K562 (cell line): ENCODE measurements around the gene PTCD3. TPM values are rescaled to one million over a fixed set of nuclear protein-coding genes. Genes with fewer than 3 reads are reported as not detected.
A peak's percentile ranks its signal among the peaks of the same experiment; 100 is the strongest.

Experiments
- ATAC-seq: fragments of 200-7000 bp; cut with Tn5 transposase; 3 replicates; pipeline ENCODE4 v1.9.1; 2020; ENCODE audit warnings: moderate library complexity
- BruUV-seq: library from RNA; stranded (reverse); fragments of 400-500 nt; replicated peaks from 2 replicates; lab custom pipeline; 2021; lab: Mats Ljungman, UMichigan
- CTCF ChIA-PET: fragments of 300-600 bp; formaldehyde crosslinking; extraction: SDS; loops from one replicate; lab custom pipeline; 2021; ENCODE audit warnings: low intra/inter-chr PET ratio; lab: Yijun Ruan, JAX
- POLR2A ChIA-PET: fragments of 300-600, 350-650 bp; sonication (Branson Sonifier 250); formaldehyde crosslinking; extraction: SDS; loops from one replicate; lab custom pipeline; 2021; ENCODE audit warnings: antibody characterized with exemption, inconsistent platforms; lab: Yijun Ruan, JAX
- DNase-seq, 4 experiments: peaks; one replicate each; pipeline versions ENCODE4 v3.0.0 to v3.0.0-alpha.2; 2011 to 2018; ENCODE audit warnings: low spot score in 3 of 4, mixed read lengths in 3 of 4; ENCODE audit errors: extremely low read depth in 1 of 4
- FAIRE-seq: peaks from 2 replicates; lab custom pipeline; 2011; peaks lifted over from hg19 to GRCh38; lab: Jason Lieb, UNC
- H2AFZ ChIP-seq: 2 replicates; pipeline ENCODE4 v1.6.0; 2011; ENCODE audit warnings: low read depth, low read length, control low read depth, inconsistent platforms
- H3K27ac ChIP-seq: fragments of 200-600 bp; 3 replicates; pipeline ENCODE4 v1.8.0; 2011; ENCODE audit warnings: low read depth, mild to moderate bottlenecking, control low read depth, inconsistent platforms, low read length, moderate library complexity, mixed read lengths; ENCODE audit errors: extremely low read depth
- H3K27me3 ChIP-seq, 2 experiments: fragments of 300-600 bp in 1 of 2; 2 replicates in 1 of 2; 3 replicates in 1 of 2; pipeline versions ENCODE4 v1.6.0 to v1.8.0; 2011; ENCODE audit warnings: inconsistent platforms in 2 of 2, low read length in 2 of 2, mild to moderate bottlenecking in 1 of 2, mixed read lengths in 1 of 2, moderate library complexity in 1 of 2; ENCODE audit not compliant: control insufficient read depth in 2 of 2, insufficient read depth in 2 of 2
- H3K36me3 ChIP-seq: fragments of 300-600 bp; 3 replicates; pipeline ENCODE4 v1.8.0; 2011; ENCODE audit warnings: mild to moderate bottlenecking, low read length, inconsistent platforms; ENCODE audit not compliant: control insufficient read depth, insufficient read depth
- H3K4me1 ChIP-seq, 2 experiments: fragments of 200-600 bp in 1 of 2; replicated peaks in 1 of 2; 2 replicates in 1 of 2; 3 replicates in 1 of 2; pipeline versions ENCODE4 v1.5.1 to v1.8.0; 2011; ENCODE audit warnings: inconsistent platforms in 2 of 2, low read length in 2 of 2, mild to moderate bottlenecking in 1 of 2, mixed read lengths in 1 of 2, moderate library complexity in 1 of 2; ENCODE audit not compliant: control insufficient read depth in 2 of 2, insufficient read depth in 2 of 2
- H3K4me2 ChIP-seq: 2 replicates; pipeline ENCODE4 v1.6.1; 2011; ENCODE audit warnings: low read length, control low read depth, inconsistent platforms, mixed read lengths; ENCODE audit not compliant: insufficient read depth
- H3K4me3 ChIP-seq: fragments of 200-600 bp; sonication (generic), shearing (Covaris generic); 2 replicates; pipeline ENCODE4 v1.5.1; 2016; ENCODE audit warnings: control low read depth, inconsistent platforms
- H3K79me2 ChIP-seq: fragments of 200-600 bp; 3 replicates; pipeline ENCODE4 v1.8.0; 2011; ENCODE audit warnings: low read length, inconsistent platforms; ENCODE audit not compliant: control insufficient read depth, insufficient read depth
- H3K9ac ChIP-seq, 2 experiments: 2 replicates each; pipeline versions ENCODE4 v1.6.0 to v1.6.1; 2011; ENCODE audit warnings: low read depth in 2 of 2, low read length in 2 of 2, control low read depth in 1 of 2, inconsistent platforms in 1 of 2, mild to moderate bottlenecking in 1 of 2, mixed read lengths in 1 of 2; ENCODE audit not compliant: insufficient read depth in 1 of 2
- H3K9me1 ChIP-seq: one replicate; pipeline ENCODE4 v1.6.0; 2011; ENCODE audit warnings: inconsistent platforms, mild to moderate bottlenecking, low read length, moderate library complexity; ENCODE audit not compliant: control insufficient read depth, insufficient read depth
- H3K9me3 ChIP-seq: replicated peaks from 2 replicates; pipeline ENCODE4 v1.5.1; 2011; ENCODE audit warnings: low read depth, low read length, inconsistent platforms; ENCODE audit not compliant: control insufficient read depth, insufficient read depth
- H4K20me1 ChIP-seq: replicated peaks from 2 replicates; pipeline ENCODE4 v1.6.1; 2011; ENCODE audit warnings: low read length, inconsistent platforms, mixed read lengths; ENCODE audit not compliant: control insufficient read depth, insufficient read depth
- FOS ChIP-seq: IDR thresholded peaks from 3 replicates; pipeline ENCODE4 v1.6.1; 2011; ENCODE audit not compliant: insufficient read length; ENCODE audit errors: extremely low read depth
- PBX2 ChIP-seq, 2 experiments: IDR thresholded peaks in 1 of 2; conservative IDR thresholded peaks in 1 of 2; 2 replicates each; pipeline ENCODE4 v1.6.1; 2016; ENCODE audit warnings: low read depth in 2 of 2, mild to moderate bottlenecking in 1 of 2, missing compliant biosample characterization in 1 of 2, missing genetic modification characterization in 1 of 2, moderate library complexity in 1 of 2
- RAD21 ChIP-seq, 2 experiments: fragments of 250-450 bp in 1 of 2; fragments of 450-650 bp in 1 of 2; sonication (Bioruptor Pico) in 1 of 2; formaldehyde crosslinking in 1 of 2; IDR thresholded peaks in 1 of 2; conservative IDR thresholded peaks in 1 of 2; 2 replicates each; pipeline versions ENCODE4 v1.4.0 to v1.8.0; 2020 to 2022; ENCODE audit warnings: mild to moderate bottlenecking in 2 of 2, moderate library complexity in 1 of 2
- REST ChIP-seq, 2 experiments: fragments of 450-650 bp; formaldehyde crosslinking in 1 of 2; IDR thresholded peaks; 2 replicates each; pipeline versions ENCODE4 v1.4.0 to v1.6.1; 2014 to 2020; ENCODE audit warnings: mild to moderate bottlenecking in 2 of 2, borderline replicate concordance in 1 of 2, low read depth in 1 of 2
- TEAD2 ChIP-seq: fragments of 450-650 bp; IDR thresholded peaks from 2 replicates; pipeline ENCODE4 v1.6.1; 2016; ENCODE audit warnings: missing genetic modification characterization, control low read depth, missing compliant biosample characterization
- ZNF184 ChIP-seq: sonication (generic); formaldehyde crosslinking; IDR thresholded peaks from 2 replicates; pipeline ENCODE4 v1.5.0; 2020; ENCODE audit warnings: missing genetic modification reagents
- ZNF584 ChIP-seq: fragments of 200-800 bp; sonication (Bioruptor generic); IDR thresholded peaks from 2 replicates; pipeline ENCODE4 v1.6.1; 2016; ENCODE audit warnings: low read depth, mild to moderate bottlenecking, missing genetic modification characterization, missing compliant biosample characterization
- ZSCAN32 ChIP-seq: fragments of 450-650 bp; formaldehyde crosslinking; IDR thresholded peaks from 2 replicates; pipeline ENCODE4 v1.4.0; 2020; ENCODE audit warnings: mild to moderate bottlenecking, moderate library complexity
- WGBS: fragments of 100-300 bp; shearing (Covaris generic); methylation state at CpG from one replicate; pipeline ENCODE4 v1.1.6; 2016; ENCODE audit warnings: low coverage, mixed read lengths; ENCODE audit not compliant: insufficient coverage; ENCODE audit errors: missing lambda C conversion rate; 5-methylcytosine and 5-hydroxymethylcytosine counted together
- in situ Hi-C: fragments of 300-500 bp; cut with MboI; formaldehyde crosslinking; loops from 4 replicates; pipeline ENCODE4 v1.15.0; 2018; ENCODE audit warnings: inconsistent platforms, mixed read lengths
- intact Hi-C: fragments of 100-400 bp; cut with micrococcal nuclease; formaldehyde crosslinking; loops from 2 replicates; pipeline ENCODE4 v1.14.2; 2022
- polyA plus RNA-seq, 8 experiments: library from polyadenylated mRNA; depleted of rRNA in 4 of 8; stranded (reverse) in 5 of 8; unstranded in 3 of 8; fragments of >200 nt; fragmentation: Nextera tagmentation in 2 of 8; fragmentation: Illumina TruSeq in 1 of 8; extraction: Ambion mirVana in 2 of 8; extraction: Trizol in 1 of 8; gene quantifications; 2 replicates each; pipeline versions ENCODE4 v1.2.1 to v1.2.3, GENCODE V29; 2011 to 2014; ENCODE audit warnings: inconsistent platforms in 1 of 8, missing spikeins in 1 of 8
- total RNA-seq, 7 experiments: library from RNA; depleted of rRNA in 6 of 7; stranded (reverse); fragments of >200 nt in 6 of 7; fragmentation: Illumina TruSeq in 2 of 7; extraction: Trizol in 2 of 7; gene quantifications; 2 replicates each; pipeline versions ENCODE4 v1.2.1 to v1.2.3, GENCODE V29; 2011 to 2021; ENCODE audit warnings: low replicate concordance in 1 of 7

The PTCD3 gene
- total and polyA plus RNA-seq, 9 of the 15 experiments (the other 6 are each of a cell fraction or from before 2014, with no cell fraction given) = 65.2 to 241 (median 172) TPM

- ATAC-seq = peak; percentile 82
- H3K36me3 ChIP-seq = peaks cover 96% of the 10 kb centered on the region
- TF ChIP-seq ZNF584 (CRISPR knock-in tag) (no peak), RAD21 (CRISPR knock-in tag; conservative IDR thresholded peaks at IDR 0.05 in 1 of 2, IDR thresholded peaks at IDR 0.05 in 1 of 2) (peak; percentile 78 to 88), PBX2 (CRISPR knock-in tag; IDR thresholded peaks at IDR 0.05; ENCODE audit: low read depth) (no peak), PBX2 (tag; conservative IDR thresholded peaks at IDR 0.05; ENCODE audit: low read depth) (peak; percentile 31; the same call in 1 of the 2 replicates), ZNF184 (CRISPR knock-in tag) (no peak), TEAD2 (no peak), FOS (no peak), ZSCAN32 (CRISPR knock-in tag) (no peak), REST (IDR thresholded peaks at IDR 0.05; ENCODE audit: borderline replicate concordance) (peak; percentile 62; the same call in 1 of the 2 replicates), REST (CRISPR knock-in tag; IDR thresholded peaks at IDR 0.05; ENCODE audit: low read depth) (no peak)
These were observed 27.1 kb upstream of the PTCD3 start for GRCh38 chr2:86078774-86079545.

More at GRCh38 chr2:86078774-86079545, 27.1 kb upstream of the PTCD3 start:
- Histone ChIP-seq H3K27me3 (no peaks in the 10 kb centered on the region), H3K79me2 (no peaks in the 10 kb centered on the region), H3K9me1 (no peaks in the 10 kb centered on the region), H3K9ac (no peak overlapping the region), H2AFZ (no peak overlapping the region), H3K9me3 (no peaks in the 10 kb centered on the region), H3K4me3 (no peak overlapping the region), H3K27ac (no peak overlapping the region), H4K20me1 (no peaks in the 10 kb centered on the region), H3K4me1 (no peaks in the 10 kb centered on the region; a peak in 1 of 5 replicates), H3K4me2 (no peak overlapping the region)
- POLR2A ChIA-PET = interaction anchor here (0.8 to 2.5 kb wide), 3 partner anchors 190 to 251 kb away, joined by 3 to 9 read pairs (median 5); partner anchors contain the start of gene ST3GAL5
- in situ Hi-C loops = loop anchor here (5.0 kb wide), 1 partner anchor 252 kb away; no protein-coding TSS in a partner anchor
- CTCF ChIA-PET = interaction anchor here (0.6 to 5.2 kb wide), 6 partner anchors 73 to 349 kb away, joined by 3 to 129 read pairs (median 9); partner anchors contain the start of gene ST3GAL5
- WGBS = 76% methylated on average over 7 of the region's 7 CpGs
- BruUV-seq = no TSS peak
- peak; percentile 35 for FAIRE-seq
- intact Hi-C loops = loop anchor here (5.0 kb wide), 2 partner anchors 52 to 192 kb away; partner anchors contain the start of gene ST3GAL5
- DNase-seq = peak in 1 of 4 experiments; percentile 32
